ENCODE measurements around the gene KISS1R. TPM values are rescaled to one million over a fixed set of nuclear protein-coding genes. Genes with fewer than 3 reads are reported as not detected.

KISS1R gene
- total and polyA plus RNA-seq, 12 donors: 0.25 to 0.44 TPM; not detected in 10

GRCh38 chr19:927780-928401 is 10.8 kb downstream of the KISS1R start:
- H3K4me1 ChIP-seq (replicated peaks in 1 of 2): peaks cover 5 to 13% of the 10 kb centered on the region in 2 donors
- H3K27ac ChIP-seq: peak overlapping the region in 2 of 5 donors; percentile 80 to 81
- TF ChIP-seq CTCF (IDR thresholded peaks at IDR 0.05) (no peak), POLR2A (IDR thresholded peaks at IDR 0.05) (no peak)
- peak in 1 of 7 donors; percentile 24 for DNase-seq
- H3K36me3 ChIP-seq (replicated peaks in 1 of 2): no peaks in the 10 kb centered on the region
- intact Hi-C loops (cut with DNase I): no loop called here
- WGBS, 4 donors: 72 to 89% (median 76%) methylated on average over 3 to 12 of the region's 12 CpGs
- H3K9me3 ChIP-seq (replicated peaks in 1 of 3): no peaks in the 10 kb centered on the region
- H3K4me3 ChIP-seq: peak overlapping the region in 1 of 4 donors; percentile 73
- H3K27me3 ChIP-seq: no peaks in the 10 kb centered on the region

GRCh38 chr19:928471-929202 is 11.5 kb downstream of the KISS1R start:
- Histone ChIP-seq H3K27ac (no peak overlapping the region), H3K4me3 (no peak overlapping the region), H3K4me1 (replicated peaks in 1 of 2) (peaks cover 11 to 13% of the 10 kb centered on the region in 2 donors), H3K9me3 (replicated peaks in 1 of 3) (no peaks in the 10 kb centered on the region), H3K27me3 (no peaks in the 10 kb centered on the region), H3K36me3 (replicated peaks in 1 of 2) (no peaks in the 10 kb centered on the region)
- no peak for DNase-seq
- 83 to 100% (median 89%) methylated on average over 4 to 18 of the region's 18 CpGs for WGBS, 4 donors
- intact Hi-C loops (cut with DNase I): no loop called here
- TF ChIP-seq POLR2A (IDR thresholded peaks at IDR 0.05): no peak
- no peak for TF ChIP-seq CTCF (IDR thresholded peaks at IDR 0.05)

- no peaks in the 10 kb centered on the region for H3K9me3 ChIP-seq (replicated peaks in 1 of 3)
- no peaks in the 10 kb centered on the region for H3K36me3 ChIP-seq (replicated peaks in 1 of 2)
- WGBS, 4 donors: 91 to 99% (median 94%) methylated on average over 6 to 51 of the region's 51 CpGs
- H3K27ac ChIP-seq: no peak overlapping the region
- intact Hi-C loops (cut with DNase I): no loop called here
- H3K4me3 ChIP-seq: no peak overlapping the region
- peaks cover 16 to 18% of the 10 kb centered on the region in 2 donors for H3K4me1 ChIP-seq (replicated peaks in 1 of 2)
- no peak for TF ChIP-seq POLR2A (IDR thresholded peaks at IDR 0.05)
- TF ChIP-seq CTCF (IDR thresholded peaks at IDR 0.05): no peak
- DNase-seq: no peak
- H3K27me3 ChIP-seq: no peaks in the 10 kb centered on the region
These were observed 12.2 kb downstream of the KISS1R start for GRCh38 chr19:929203-929890.

- H3K9me3 ChIP-seq (replicated peaks in 1 of 3): no peaks in the 10 kb centered on the region
- WGBS, 4 donors: 85 to 97% (median 95%) methylated on average over 5 to 6 of the region's 6 CpGs
- H3K27me3 ChIP-seq: no peaks in the 10 kb centered on the region
- intact Hi-C loops (cut with DNase I): no loop called here
- no peak overlapping the region for H3K4me3 ChIP-seq
- no peaks in the 10 kb centered on the region for H3K36me3 ChIP-seq (replicated peaks in 1 of 2)
- DNase-seq: no peak
- H3K27ac ChIP-seq: no peak overlapping the region
- no peak for TF ChIP-seq POLR2A (IDR thresholded peaks at IDR 0.05)
- TF ChIP-seq CTCF (IDR thresholded peaks at IDR 0.05): no peak
- H3K4me1 ChIP-seq (replicated peaks in 1 of 2): peaks cover 17 to 20% of the 10 kb centered on the region in 2 donors
These were observed 12.7 kb downstream of the KISS1R start for GRCh38 chr19:929891-930258.

Data from adrenal gland (tissue), 12 donors.